Measurements from ENCODE around the gene MUC5B.
"Not testable (repeated sequence)": the region's sequence is repeated elsewhere in the genome, so short reads cannot be mapped to it uniquely, and the experiment has no call there.

- not testable (repeated sequence) for TF ChIP-seq CTCF (conservative IDR thresholded peaks at IDR 0.05; ENCODE audit: low read depth, low read length); EZH2 (IDR thresholded peaks at IDR 0.05; ENCODE audit: low read length, unreplicated experiment)
These were observed 24.2 kb downstream of the MUC5B start for GRCh38 chr11:1247026-1247425.

Data from PC-3 (cell line).